Naive B cell (primary cell): Measurements from ENCODE around the gene MOB1B. TPM values are rescaled to one million over a fixed set of nuclear protein-coding genes. Genes with fewer than 3 reads are reported as not detected.
"Not testable (repeated sequence)": the region's sequence is repeated elsewhere in the genome, so short reads cannot be mapped to it uniquely, and the experiment has no call there.

Source experiments
- ATAC-seq, 2 donors: fragments of 150-1000 bp; cut with Tn5 transposase; 2 replicates each; pipeline ENCODE4 v1.10.0; 2021; ENCODE audit warnings: low read depth in 2 of 2, mild to moderate bottlenecking in 2 of 2, moderate library complexity in 2 of 2
- DNase-seq: peaks from one replicate; pipeline ENCODE4 v3.0.0; 2022
- H3K27ac Mint-ChIP-seq, 6 donors: one replicate each; pipeline ENCODE4 v1.8.0; 2020 to 2022; ENCODE audit warnings: mild to moderate bottlenecking in 6 of 6, mixed read lengths in 6 of 6, moderate library complexity in 5 of 6, inconsistent platforms in 2 of 6
- H3K27me3 Mint-ChIP-seq, 3 donors: one replicate each; pipeline ENCODE4 v1.8.0; 2021 to 2022; ENCODE audit warnings: mixed read lengths in 3 of 3, mild to moderate bottlenecking in 1 of 3
- H3K36me3 Mint-ChIP-seq, 2 donors: one replicate each; pipeline ENCODE4 v1.8.0; 2020 to 2022; ENCODE audit warnings: mixed read lengths in 2 of 2, inconsistent platforms in 1 of 2, mild to moderate bottlenecking in 1 of 2
- H3K4me1 Mint-ChIP-seq, 3 donors: one replicate each; pipeline ENCODE4 v1.8.0; 2020 to 2022; ENCODE audit warnings: mixed read lengths in 3 of 3, inconsistent platforms in 1 of 3, mild to moderate bottlenecking in 1 of 3, moderate library complexity in 1 of 3
- H3K4me3 Mint-ChIP-seq, 8 donors: one replicate each; pipeline ENCODE4 v1.8.0; 2020 to 2022; ENCODE audit warnings: mild to moderate bottlenecking in 8 of 8, mixed read lengths in 8 of 8, moderate library complexity in 8 of 8, inconsistent platforms in 2 of 8
- H3K9me3 Mint-ChIP-seq, 7 donors: one replicate each; pipeline ENCODE4 v1.8.0; 2020 to 2022; ENCODE audit warnings: mixed read lengths in 7 of 7, mild to moderate bottlenecking in 5 of 7, inconsistent platforms in 2 of 7, moderate library complexity in 1 of 7
- polyA plus RNA-seq, 6 donors: library from polyadenylated mRNA; unstranded; fragments of 300-500 nt; fragmentation: Illumina TruSeq; gene quantifications; one replicate each; pipeline ENCODE4 v1.2.3, GENCODE V29; 2021; ENCODE audit warnings: low read depth in 6 of 6

The MOB1B gene
- polyA plus RNA-seq, 6 donors from 2014 or later: 0.91 to 2.1 (median 1.2) TPM

DNA sequence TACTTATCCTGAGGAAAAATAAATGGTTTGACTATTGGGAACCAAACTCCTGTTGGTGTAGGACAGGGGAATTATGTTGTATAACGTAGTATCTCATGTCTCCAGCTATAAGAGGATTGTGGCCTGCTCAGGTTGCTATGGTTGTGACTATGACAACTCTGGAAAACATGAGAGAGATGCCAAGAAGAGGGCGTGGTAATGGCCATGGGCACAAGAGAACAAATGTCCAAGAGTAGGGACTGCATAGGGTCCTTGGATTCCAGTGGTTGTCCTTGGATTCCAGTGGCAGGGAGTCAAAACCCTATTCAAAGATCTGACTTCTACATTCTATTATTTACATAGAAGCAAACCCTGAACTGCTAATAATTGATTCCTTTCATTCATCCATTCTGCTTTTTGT lies 6.8 kb upstream of the MOB1B start:
- H3K27ac Mint-ChIP-seq: no peak overlapping the region
- peaks cover 0 to 5% (median 0%) of the 10 kb centered on the region in 3 donors for H3K4me1 Mint-ChIP-seq
- no peak for DNase-seq
- no peaks in the 10 kb centered on the region for H3K27me3 Mint-ChIP-seq
- ATAC-seq: no peak
- H3K9me3 Mint-ChIP-seq: no peaks in the 10 kb centered on the region
- no peak overlapping the region for H3K4me3 Mint-ChIP-seq
- no peaks in the 10 kb centered on the region for H3K36me3 Mint-ChIP-seq

DNA sequence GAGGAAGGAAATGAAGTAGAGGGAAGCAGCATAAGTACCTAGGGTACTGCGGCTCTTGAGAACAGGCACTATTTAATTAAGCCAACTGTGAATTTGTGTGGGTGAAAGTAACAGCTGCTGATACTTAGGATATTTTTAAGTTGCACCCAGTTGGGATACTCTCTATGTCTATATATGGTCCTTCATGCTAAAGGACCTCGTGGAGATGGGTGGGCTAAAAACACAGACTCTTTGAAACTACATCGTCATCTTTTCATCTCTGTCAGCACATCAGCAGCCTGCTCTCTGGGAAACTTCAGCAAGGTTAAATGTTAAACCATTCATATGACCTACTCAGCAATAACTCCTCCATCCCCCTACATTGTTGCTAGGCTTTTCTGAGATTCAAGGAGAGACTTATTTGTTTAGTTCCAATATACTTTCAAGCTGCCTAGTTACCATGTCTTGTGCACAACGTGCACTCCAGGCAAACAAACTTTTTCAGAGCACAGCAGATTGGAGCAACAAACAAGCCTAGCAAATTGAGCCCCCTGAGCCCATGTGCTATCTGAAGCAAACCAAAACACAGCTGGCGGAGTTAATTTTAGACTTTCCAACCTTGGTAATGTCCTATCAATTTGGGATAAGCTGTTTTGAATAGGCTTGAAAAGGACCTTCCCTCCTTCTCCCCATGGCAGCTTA lies 6.2 kb upstream of the MOB1B start:
- DNase-seq: no peak
- Mint-ChIP-seq H3K4me1 (peaks cover 0 to 5% (median 0%) of the 10 kb centered on the region in 3 donors), H3K27ac (peak overlapping the region in 1 of 6 donors; percentile 42), H3K4me3 (peak overlapping the region in 1 of 8 donors; percentile 45), H3K9me3 (no peaks in the 10 kb centered on the region), H3K36me3 (no peaks in the 10 kb centered on the region), H3K27me3 (no peaks in the 10 kb centered on the region)
- peak in 1 of 2 donors; percentile 36 for ATAC-seq

GRCh38 chr4:70898581-70898980 lies 3.6 kb upstream of the MOB1B start:
- peaks cover 15 to 22% (median 19%) of the 10 kb centered on the region in 3 donors for H3K4me1 Mint-ChIP-seq
- not testable (repeated sequence) for ATAC-seq, H3K27me3 Mint-ChIP-seq, H3K9me3 Mint-ChIP-seq, DNase-seq, H3K4me3 Mint-ChIP-seq, H3K27ac Mint-ChIP-seq, H3K36me3 Mint-ChIP-seq

GRCh38 chr4:70901607-70901983 lies 574 bp upstream of the MOB1B start:
- Mint-ChIP-seq H3K36me3 (no peaks in the 10 kb centered on the region), H3K27me3 (no peaks in the 10 kb centered on the region), H3K9me3 (no peaks in the 10 kb centered on the region), H3K27ac (peak overlapping the region in 5 of 6 donors; percentile 53 to 95 (median 83)), H3K4me3 (peak overlapping the region; percentile 96 to 99 (median 98)), H3K4me1 (peaks cover 20 to 44% (median 28%) of the 10 kb centered on the region in 3 donors)
- DNase-seq (no peak), ATAC-seq (peak in 1 of 2 donors; percentile 4)

DNA sequence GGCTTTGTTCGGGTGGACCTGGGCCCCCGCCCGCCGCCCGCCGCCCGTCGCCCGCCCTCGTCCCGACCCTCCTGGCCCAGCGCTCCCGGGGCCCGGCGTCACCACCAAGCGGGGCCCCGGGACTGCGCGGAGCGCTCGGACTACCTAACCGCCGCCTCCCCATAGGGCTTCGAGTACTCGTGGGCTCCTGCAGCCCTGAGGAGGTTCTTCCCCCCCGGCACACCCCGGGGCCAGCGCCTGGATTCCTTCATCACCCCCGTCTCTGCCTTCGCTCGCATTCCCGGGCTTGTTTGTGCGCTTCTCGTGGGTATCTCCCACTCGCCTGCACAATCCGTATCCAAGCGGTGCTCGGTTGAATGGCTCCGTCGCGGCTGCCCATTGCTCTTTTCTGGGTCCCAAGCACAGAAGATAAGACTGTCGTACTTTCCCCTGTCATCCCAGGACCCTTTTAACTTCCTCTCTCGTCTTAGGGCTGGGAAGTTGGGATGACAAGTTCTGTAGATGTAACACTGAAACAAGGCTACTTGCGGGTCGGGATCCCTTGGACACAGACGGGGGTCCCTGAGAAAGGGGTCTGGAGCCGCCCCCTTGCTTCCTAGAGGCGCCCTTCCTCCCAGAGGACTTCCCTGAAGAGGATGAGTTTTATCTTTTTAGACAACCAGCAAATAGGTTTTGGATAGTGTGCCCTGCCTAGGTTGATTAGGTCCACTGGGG lies 565 bp downstream of the MOB1B start:
- Mint-ChIP-seq H3K27ac (peak overlapping the region in 5 of 6 donors; percentile 47 to 98 (median 83)), H3K9me3 (no peaks in the 10 kb centered on the region), H3K4me1 (peaks cover 24 to 48% (median 33%) of the 10 kb centered on the region in 3 donors), H3K36me3 (no peaks in the 10 kb centered on the region), H3K4me3 (peak overlapping the region; percentile 96 to 99 (median 98)), H3K27me3 (no peaks in the 10 kb centered on the region)
- DNase-seq (no peak), ATAC-seq (peak; percentile 47 to 54)

- Mint-ChIP-seq H3K9me3 (no peaks in the 10 kb centered on the region), H3K27me3 (no peaks in the 10 kb centered on the region), H3K4me1 (peaks cover 24 to 48% (median 33%) of the 10 kb centered on the region in 3 donors), H3K4me3 (peak overlapping the region; percentile 96 to 99 (median 98)), H3K36me3 (no peaks in the 10 kb centered on the region), H3K27ac (peak overlapping the region in 5 of 6 donors; percentile 47 to 98 (median 83))
- ATAC-seq: no peak
- DNase-seq: no peak
Measured at GRCh38 chr4:70903291-70903603, 1.1 kb downstream of the MOB1B start.

DNA sequence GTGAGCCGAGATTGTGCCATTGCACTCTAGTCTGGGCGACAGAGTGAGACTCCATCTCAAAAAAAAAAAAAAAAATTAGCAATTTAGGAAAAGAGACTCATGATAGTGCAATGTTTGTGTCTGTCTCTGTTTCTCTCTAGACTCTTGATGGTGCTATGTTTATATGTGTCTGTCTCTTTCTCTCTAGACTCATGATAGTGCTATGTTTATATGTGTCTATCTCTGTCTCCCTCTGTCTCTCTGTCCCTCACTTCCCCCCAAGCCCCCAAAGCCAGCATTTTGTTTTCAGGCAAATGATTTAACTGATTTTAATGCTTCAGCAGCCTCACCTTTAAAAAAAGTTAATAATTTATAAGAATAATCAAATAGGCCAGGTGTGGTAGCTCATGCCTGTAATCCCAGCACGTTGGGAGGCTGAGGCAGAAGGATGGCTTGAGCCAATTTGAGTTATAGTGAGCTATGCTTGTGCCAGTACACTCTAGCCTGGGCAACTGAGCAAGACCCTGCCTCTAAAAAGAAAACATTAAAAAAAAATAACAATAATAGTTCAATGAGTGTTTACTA lies 6.9 kb downstream of the MOB1B start:
- Mint-ChIP-seq H3K9me3 (no peaks in the 10 kb centered on the region), H3K27me3 (no peaks in the 10 kb centered on the region), H3K4me3 (no peak overlapping the region), H3K4me1 (peaks cover 8 to 39% (median 18%) of the 10 kb centered on the region in 3 donors), H3K36me3 (no peaks in the 10 kb centered on the region), H3K27ac (peak overlapping the region in 1 of 6 donors; percentile 15)
- DNase-seq (no peak), ATAC-seq (no peak)

- no peak for ATAC-seq
- Mint-ChIP-seq H3K36me3 (no peaks in the 10 kb centered on the region), H3K4me1 (peaks cover 3 to 21% (median 8%) of the 10 kb centered on the region in 3 donors), H3K9me3 (no peaks in the 10 kb centered on the region), H3K27me3 (no peaks in the 10 kb centered on the region), H3K4me3 (no peak overlapping the region), H3K27ac (peak overlapping the region in 2 of 6 donors; percentile 28 to 59)
- DNase-seq: no peak
Measured at GRCh38 chr4:70914000-70914399, 11.8 kb downstream of the MOB1B start.

DNA sequence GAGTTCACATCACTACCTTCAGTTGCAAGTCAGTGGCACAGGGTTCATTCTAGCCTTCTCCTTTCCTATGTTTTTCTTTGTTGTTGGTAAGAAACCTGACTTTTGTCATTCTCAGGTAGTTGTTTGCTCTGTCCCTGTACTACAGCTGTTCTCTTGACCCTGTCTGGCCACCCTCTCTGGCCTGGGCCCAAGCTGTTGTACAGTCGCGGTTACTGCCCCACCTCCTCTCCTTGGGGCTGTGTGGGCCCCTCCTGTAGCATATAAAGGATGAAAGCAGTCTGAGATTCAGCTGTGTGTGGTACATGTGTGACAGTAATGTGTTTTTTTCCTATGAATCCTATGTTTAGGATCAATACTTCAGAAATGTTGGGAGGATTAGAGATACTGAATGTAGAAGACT lies 12.5 kb downstream of the MOB1B start:
- Mint-ChIP-seq H3K9me3 (peaks cover 0 to 4% (median 0%) of the 10 kb centered on the region in 7 donors), H3K27me3 (no peaks in the 10 kb centered on the region), H3K27ac (no peak overlapping the region), H3K36me3 (no peaks in the 10 kb centered on the region), H3K4me1 (peaks cover 3 to 21% (median 4%) of the 10 kb centered on the region in 3 donors), H3K4me3 (no peak overlapping the region)
- ATAC-seq (no peak), DNase-seq (no peak)

DNA sequence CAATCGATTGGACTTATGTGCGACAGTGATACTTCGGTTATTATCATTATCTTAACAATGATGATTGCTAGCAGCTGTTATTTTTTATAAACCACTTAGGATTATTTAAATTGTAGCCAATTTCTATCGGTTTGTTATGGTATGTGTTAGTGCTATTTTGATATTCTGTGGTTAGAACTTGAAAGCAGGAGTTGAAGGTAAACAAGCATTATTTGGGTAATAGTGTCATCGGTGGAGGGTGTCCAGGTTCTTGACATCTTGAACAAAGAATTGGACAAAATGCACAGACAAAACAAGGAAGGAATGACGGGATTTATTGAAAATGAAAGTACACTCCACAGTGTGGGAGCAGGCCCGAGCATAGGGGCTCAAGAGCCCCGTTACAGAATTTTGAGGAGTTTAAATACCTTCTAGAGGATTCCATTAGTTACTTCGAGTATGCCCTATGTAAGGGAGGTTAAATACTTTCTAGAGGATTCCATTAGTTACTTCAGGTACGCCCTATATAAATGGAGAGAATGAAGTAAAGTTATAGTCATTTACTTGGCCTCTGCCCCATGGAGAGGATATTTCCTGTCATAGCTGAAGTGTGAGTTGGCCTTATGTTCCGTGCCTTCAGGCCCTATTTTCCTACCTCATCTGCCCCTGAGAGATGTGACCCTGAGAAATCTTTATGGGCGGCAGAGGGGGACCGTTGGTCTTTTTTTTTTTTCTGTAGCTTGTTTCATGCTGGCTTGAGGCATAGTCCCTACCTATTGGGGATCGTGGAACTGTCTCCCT lies 13.1 kb downstream of the MOB1B start:
- DNase-seq: no peak
- peak overlapping the region in 1 of 6 donors; percentile 20 for H3K27ac Mint-ChIP-seq

GRCh38 chr4:70915874-70916559 lies 13.8 kb downstream of the MOB1B start:
- Mint-ChIP-seq H3K36me3 (no peaks in the 10 kb centered on the region), H3K4me3 (no peak overlapping the region), H3K4me1 (peaks cover 2 to 21% (median 7%) of the 10 kb centered on the region in 3 donors), H3K9me3 (peaks cover 0 to 8% (median 5%) of the 10 kb centered on the region in 7 donors), H3K27ac (no peak overlapping the region), H3K27me3 (no peaks in the 10 kb centered on the region)
- no peak for ATAC-seq
- DNase-seq: no peak

More for the DNA sequence above, 13.1 kb downstream of the MOB1B start:
- ATAC-seq: no peak
- Mint-ChIP-seq H3K9me3 (peaks cover 0 to 7% (median under 1%) of the 10 kb centered on the region in 7 donors), H3K4me3 (no peak overlapping the region), H3K27me3 (no peaks in the 10 kb centered on the region), H3K36me3 (no peaks in the 10 kb centered on the region), H3K4me1 (peaks cover 2 to 21% (median 7%) of the 10 kb centered on the region in 3 donors)

DNA sequence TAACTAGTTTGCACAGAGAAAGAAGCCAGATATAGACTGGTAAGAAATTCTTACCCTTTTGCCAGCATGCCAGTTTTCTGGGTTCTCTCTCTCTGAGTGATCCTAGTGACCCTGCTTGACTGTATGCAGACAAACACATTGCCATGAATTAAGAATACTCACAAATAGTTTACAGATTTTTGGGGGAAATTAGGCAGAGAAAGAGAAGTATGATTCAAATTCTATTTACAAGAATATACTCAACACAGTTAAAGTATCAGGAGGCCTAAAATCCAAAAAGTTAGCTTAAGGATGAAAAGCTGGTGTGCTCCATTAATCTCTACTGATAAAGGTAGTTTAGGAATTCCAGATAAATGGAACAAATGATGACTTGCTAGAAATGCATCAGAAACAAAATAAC lies 18.4 kb downstream of the MOB1B start:
- H3K9me3 Mint-ChIP-seq: peaks cover 0 to 8% (median 5%) of the 10 kb centered on the region in 7 donors
- no peak overlapping the region for H3K27ac Mint-ChIP-seq
- ATAC-seq (no peak), DNase-seq (no peak)
- peaks cover 5 to 6% (median 5%) of the 10 kb centered on the region in 3 donors for H3K4me1 Mint-ChIP-seq
- no peaks in the 10 kb centered on the region for H3K27me3 Mint-ChIP-seq
- H3K36me3 Mint-ChIP-seq: no peaks in the 10 kb centered on the region
- no peak overlapping the region for H3K4me3 Mint-ChIP-seq

- no peaks in the 10 kb centered on the region for H3K36me3 Mint-ChIP-seq
- no peaks in the 10 kb centered on the region for H3K27me3 Mint-ChIP-seq
- peak overlapping the region in 1 of 8 donors; percentile 82 for H3K4me3 Mint-ChIP-seq
- ATAC-seq: no peak
- peak overlapping the region in 2 of 6 donors; percentile 70 to 92 for H3K27ac Mint-ChIP-seq
- H3K9me3 Mint-ChIP-seq: peaks cover 0 to 4% (median 0%) of the 10 kb centered on the region in 7 donors
- peaks cover 25 to 41% (median 36%) of the 10 kb centered on the region in 3 donors for H3K4me1 Mint-ChIP-seq
- no peak for DNase-seq
Measured at GRCh38 chr4:70925418-70925817, 23.2 kb downstream of the MOB1B start.
